T-helper 17 cell (primary cell): ENCODE data around the gene SLC16A12. TPM values are rescaled to one million over a fixed set of nuclear protein-coding genes. Genes with fewer than 3 reads are reported as not detected.

Experiments used
- ATAC-seq: fragments of 150-1000 bp; cut with Tn5 transposase; 2 replicates; pipeline ENCODE4 v1.10.0; 2021; ENCODE audit warnings: mild to moderate bottlenecking, moderate library complexity
- DNase-seq, 3 donors: peaks; one replicate each; pipeline versions ENCODE4 v3.0.0 to v3.0.0-alpha.2; 2020 to 2021
- H3K9me3 ChIP-seq: one replicate; pipeline ENCODE4 v1.7.0; 2013; ENCODE audit warnings: low read length, mild to moderate bottlenecking; ENCODE audit not compliant: control insufficient read depth, poor library complexity, severe bottlenecking
- H3K27ac Mint-ChIP-seq: one replicate; pipeline ENCODE4 v1.8.0; 2022; ENCODE audit warnings: mild to moderate bottlenecking, moderate library complexity, mixed read lengths
- H3K27me3 Mint-ChIP-seq: one replicate; pipeline ENCODE4 v1.8.0; 2022; ENCODE audit warnings: mixed read lengths
- H3K36me3 Mint-ChIP-seq: one replicate; pipeline ENCODE4 v1.8.0; 2022; ENCODE audit warnings: low read depth, mixed read lengths
- H3K4me1 Mint-ChIP-seq: one replicate; pipeline ENCODE4 v1.8.0; 2022; ENCODE audit warnings: mild to moderate bottlenecking, mixed read lengths
- H3K4me3 Mint-ChIP-seq: one replicate; pipeline ENCODE4 v1.8.0; 2022; ENCODE audit warnings: mild to moderate bottlenecking, moderate library complexity, mixed read lengths
- total RNA-seq, 4 donors: library from RNA in 2 of 4; stranded (reverse) in 2 of 4; gene quantifications; one replicate each; pipeline ENCODE4 v1.2.3 and lab custom pipeline; 2022 to 2026

Gene SLC16A12
- total RNA-seq, 2 donors from 2014 or later: not detected

- Mint-ChIP-seq H3K4me1 (no peaks in the 10 kb centered on the region), H3K36me3 (no peaks in the 10 kb centered on the region), H3K4me3 (no peak overlapping the region), H3K27ac (no peak overlapping the region), H3K27me3 (peaks cover 56% of the 10 kb centered on the region)
- no peaks in the 10 kb centered on the region for H3K9me3 ChIP-seq
- DNase-seq (no peak), ATAC-seq (no peak)
These were observed 95.0 kb downstream of the SLC16A12 start for GRCh38 chr10:89440226-89441009.

GRCh38 chr10:89438525-89438924 lies 96.9 kb downstream of the SLC16A12 start:
- H3K4me1 Mint-ChIP-seq: no peaks in the 10 kb centered on the region
- no peak for ATAC-seq
- DNase-seq: no peak
- peaks cover 2% of the 10 kb centered on the region for H3K36me3 Mint-ChIP-seq
- H3K9me3 ChIP-seq: no peaks in the 10 kb centered on the region
- H3K27me3 Mint-ChIP-seq: peaks cover 67% of the 10 kb centered on the region
- H3K27ac Mint-ChIP-seq: no peak overlapping the region
- H3K4me3 Mint-ChIP-seq: no peak overlapping the region

DNA sequence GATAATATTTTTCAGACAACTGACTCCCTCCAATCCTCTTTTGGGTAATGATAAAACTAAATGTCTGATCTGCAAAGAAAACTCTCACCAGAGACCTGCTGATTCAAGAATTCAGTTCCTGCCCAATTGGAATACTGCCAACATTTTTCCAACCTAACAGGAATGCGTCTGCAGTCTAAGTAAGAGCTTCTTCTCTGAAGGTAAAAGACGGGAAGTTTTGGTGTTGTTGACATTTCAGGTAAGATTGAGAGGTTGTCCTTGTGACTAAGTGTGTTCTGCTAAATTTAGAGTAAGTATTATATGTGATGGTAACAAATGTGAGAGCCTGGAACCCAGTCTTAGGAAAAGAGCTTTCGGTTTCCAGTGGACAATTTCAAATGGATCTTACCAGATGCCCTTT lies 103.4 kb downstream of the SLC16A12 start:
- H3K27ac Mint-ChIP-seq: no peak overlapping the region
- peaks cover 45% of the 10 kb centered on the region for H3K27me3 Mint-ChIP-seq
- peaks cover 2% of the 10 kb centered on the region for H3K36me3 Mint-ChIP-seq
- no peaks in the 10 kb centered on the region for H3K4me1 Mint-ChIP-seq
- H3K9me3 ChIP-seq: no peaks in the 10 kb centered on the region
- no peak for ATAC-seq
- no peak for DNase-seq
- no peak overlapping the region for H3K4me3 Mint-ChIP-seq

GRCh38 chr10:89428877-89429276 lies 106.5 kb downstream of the SLC16A12 start:
- no peaks in the 10 kb centered on the region for H3K9me3 ChIP-seq
- H3K36me3 Mint-ChIP-seq: no peaks in the 10 kb centered on the region
- ATAC-seq: no peak
- H3K4me1 Mint-ChIP-seq: no peaks in the 10 kb centered on the region
- H3K4me3 Mint-ChIP-seq: no peak overlapping the region
- DNase-seq: no peak
- H3K27ac Mint-ChIP-seq: no peak overlapping the region
- peaks cover 14% of the 10 kb centered on the region for H3K27me3 Mint-ChIP-seq

- no peak overlapping the region for H3K4me3 Mint-ChIP-seq
- no peaks in the 10 kb centered on the region for H3K9me3 ChIP-seq
- ATAC-seq (no peak), DNase-seq (no peak)
- peaks cover 3% of the 10 kb centered on the region for H3K36me3 Mint-ChIP-seq
- no peak overlapping the region for H3K27ac Mint-ChIP-seq
- H3K4me1 Mint-ChIP-seq: peaks cover 3% of the 10 kb centered on the region
- H3K27me3 Mint-ChIP-seq: peaks cover 14% of the 10 kb centered on the region
These were observed 107.8 kb downstream of the SLC16A12 start for GRCh38 chr10:89427629-89428028.

DNA sequence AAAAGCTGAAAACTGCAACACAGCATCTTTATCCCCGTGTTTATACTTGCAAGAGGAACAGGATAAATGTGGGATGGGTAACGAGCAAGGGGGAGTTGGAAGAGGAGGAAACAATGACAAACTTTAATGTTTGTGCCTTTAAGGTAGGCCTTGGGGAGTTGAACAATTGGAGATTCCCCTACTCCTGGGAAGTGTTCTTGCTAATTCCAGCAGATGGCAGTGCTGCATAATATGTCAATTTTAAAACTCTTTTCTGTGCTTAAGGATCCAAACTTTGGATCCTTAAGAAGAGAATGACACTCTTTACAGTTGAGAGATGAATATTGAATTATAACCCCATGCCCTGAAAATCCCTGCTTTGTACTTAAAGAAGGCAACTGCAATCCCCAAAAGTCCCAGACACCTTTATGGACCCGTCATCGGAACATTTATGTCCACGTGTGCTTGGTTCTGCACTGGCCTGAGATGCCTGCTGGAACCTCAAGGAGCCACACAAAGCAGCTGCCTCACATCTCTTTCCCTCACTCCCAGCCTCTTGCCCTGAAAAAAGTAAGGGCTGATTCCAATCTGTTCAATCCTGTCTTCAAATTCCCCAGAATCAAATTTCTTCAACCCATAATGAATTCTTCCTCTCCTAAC lies 109.0 kb downstream of the SLC16A12 start:
- Mint-ChIP-seq H3K36me3 (peaks cover 3% of the 10 kb centered on the region), H3K4me3 (no peak overlapping the region), H3K4me1 (peaks cover 3% of the 10 kb centered on the region), H3K27ac (no peak overlapping the region), H3K27me3 (peaks cover 14% of the 10 kb centered on the region)
- peak; percentile 80 for ATAC-seq
- H3K9me3 ChIP-seq: no peaks in the 10 kb centered on the region
- no peak for DNase-seq

DNA sequence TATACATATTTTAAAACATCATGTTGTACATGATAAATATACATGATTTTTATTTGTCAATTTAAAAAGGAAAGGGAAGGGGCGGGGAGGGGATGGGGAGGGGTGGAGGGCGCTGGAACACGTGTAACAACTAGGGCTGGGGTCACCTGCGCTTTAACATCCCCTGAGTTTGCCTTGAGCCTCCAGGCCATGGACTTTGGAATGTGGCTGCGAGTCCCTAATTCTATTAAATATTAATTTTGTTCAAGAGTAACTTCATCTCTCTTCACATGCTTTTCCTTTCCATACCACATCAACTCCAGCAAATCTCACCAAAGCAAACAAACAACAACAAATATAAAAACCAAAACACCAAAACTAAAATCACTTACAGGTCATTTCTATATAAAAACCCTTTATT lies 110.4 kb downstream of the SLC16A12 start:
- Mint-ChIP-seq H3K27ac (no peak overlapping the region), H3K27me3 (peaks cover 14% of the 10 kb centered on the region), H3K4me1 (peaks cover 5% of the 10 kb centered on the region), H3K36me3 (peaks cover 3% of the 10 kb centered on the region), H3K4me3 (no peak overlapping the region)
- DNase-seq: no peak
- no peak for ATAC-seq
- H3K9me3 ChIP-seq: no peaks in the 10 kb centered on the region

DNA sequence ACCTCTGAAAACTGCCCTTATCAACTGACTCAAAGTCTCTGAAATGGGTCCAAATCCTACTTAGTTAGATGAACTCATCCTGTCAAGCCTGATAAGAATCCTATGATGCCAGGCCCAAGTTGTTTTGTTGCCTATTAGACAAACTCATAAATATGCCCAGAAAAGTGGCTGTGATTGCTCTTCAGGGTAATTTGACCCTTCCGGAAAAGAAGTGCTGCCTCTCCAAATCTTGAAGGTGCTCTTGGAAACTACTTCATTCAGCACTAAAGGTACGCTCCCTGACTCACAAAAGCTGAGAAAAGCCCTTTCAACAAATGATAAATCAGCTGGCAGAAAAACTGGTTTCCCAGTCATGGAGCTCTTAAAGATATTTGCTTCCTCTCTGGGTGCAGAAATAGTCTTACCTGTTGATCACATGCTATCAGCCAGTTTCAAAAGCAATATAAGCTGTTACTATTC lies 114.3 kb downstream of the SLC16A12 start:
- Mint-ChIP-seq H3K4me1 (peaks cover 26% of the 10 kb centered on the region), H3K27me3 (no peaks in the 10 kb centered on the region), H3K27ac (peak overlapping the region; percentile 29), H3K4me3 (no peak overlapping the region), H3K36me3 (peaks cover 3% of the 10 kb centered on the region)
- no peaks in the 10 kb centered on the region for H3K9me3 ChIP-seq
- DNase-seq (no peak), ATAC-seq (no peak)

DNA sequence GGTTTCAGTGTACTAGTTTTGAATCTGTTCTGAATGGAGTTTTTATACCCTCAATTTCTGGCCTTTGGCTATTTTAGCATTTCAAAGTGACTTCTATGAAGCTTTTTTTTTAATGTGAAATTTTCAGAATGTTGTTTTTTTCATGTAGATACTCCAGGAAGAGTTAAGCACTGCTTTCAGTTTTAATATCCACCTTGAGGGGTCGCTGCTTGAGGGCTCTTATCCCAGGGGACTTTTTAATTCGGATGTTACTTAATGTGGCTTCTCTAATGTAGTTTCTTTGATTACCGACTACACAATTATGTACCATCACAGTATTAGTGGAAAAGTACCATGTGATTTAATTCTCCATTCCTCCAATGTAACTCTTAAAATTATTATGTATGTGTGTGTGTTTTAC lies 115.8 kb downstream of the SLC16A12 start:
- no peaks in the 10 kb centered on the region for H3K9me3 ChIP-seq
- H3K36me3 Mint-ChIP-seq: peaks cover 6% of the 10 kb centered on the region
- H3K27ac Mint-ChIP-seq: peak overlapping the region; percentile 21
- no peak overlapping the region for H3K4me3 Mint-ChIP-seq
- H3K27me3 Mint-ChIP-seq: no peaks in the 10 kb centered on the region
- ATAC-seq (peak; percentile 25), DNase-seq (no peak)
- peaks cover 33% of the 10 kb centered on the region for H3K4me1 Mint-ChIP-seq

GRCh38 chr10:89416465-89416864 lies 118.9 kb downstream of the SLC16A12 start:
- ATAC-seq (no peak), DNase-seq (no peak)
- no peaks in the 10 kb centered on the region for H3K9me3 ChIP-seq
- peaks cover 37% of the 10 kb centered on the region for H3K4me1 Mint-ChIP-seq
- peaks cover 3% of the 10 kb centered on the region for H3K36me3 Mint-ChIP-seq
- H3K4me3 Mint-ChIP-seq: peak overlapping the region; percentile 98
- peak overlapping the region; percentile 98 for H3K27ac Mint-ChIP-seq
- H3K27me3 Mint-ChIP-seq: no peaks in the 10 kb centered on the region

- H3K27me3 Mint-ChIP-seq: no peaks in the 10 kb centered on the region
- peak in 2 of 3 donors; percentile 28 to 36 for DNase-seq
- H3K27ac Mint-ChIP-seq: peak overlapping the region; percentile 98
- H3K36me3 Mint-ChIP-seq: peaks cover 5% of the 10 kb centered on the region
- ATAC-seq: peak; percentile 54
- peak overlapping the region; percentile 98 for H3K4me3 Mint-ChIP-seq
- no peaks in the 10 kb centered on the region for H3K9me3 ChIP-seq
- H3K4me1 Mint-ChIP-seq: peaks cover 43% of the 10 kb centered on the region
These were observed 120.2 kb downstream of the SLC16A12 start for GRCh38 chr10:89414879-89415821.

DNA sequence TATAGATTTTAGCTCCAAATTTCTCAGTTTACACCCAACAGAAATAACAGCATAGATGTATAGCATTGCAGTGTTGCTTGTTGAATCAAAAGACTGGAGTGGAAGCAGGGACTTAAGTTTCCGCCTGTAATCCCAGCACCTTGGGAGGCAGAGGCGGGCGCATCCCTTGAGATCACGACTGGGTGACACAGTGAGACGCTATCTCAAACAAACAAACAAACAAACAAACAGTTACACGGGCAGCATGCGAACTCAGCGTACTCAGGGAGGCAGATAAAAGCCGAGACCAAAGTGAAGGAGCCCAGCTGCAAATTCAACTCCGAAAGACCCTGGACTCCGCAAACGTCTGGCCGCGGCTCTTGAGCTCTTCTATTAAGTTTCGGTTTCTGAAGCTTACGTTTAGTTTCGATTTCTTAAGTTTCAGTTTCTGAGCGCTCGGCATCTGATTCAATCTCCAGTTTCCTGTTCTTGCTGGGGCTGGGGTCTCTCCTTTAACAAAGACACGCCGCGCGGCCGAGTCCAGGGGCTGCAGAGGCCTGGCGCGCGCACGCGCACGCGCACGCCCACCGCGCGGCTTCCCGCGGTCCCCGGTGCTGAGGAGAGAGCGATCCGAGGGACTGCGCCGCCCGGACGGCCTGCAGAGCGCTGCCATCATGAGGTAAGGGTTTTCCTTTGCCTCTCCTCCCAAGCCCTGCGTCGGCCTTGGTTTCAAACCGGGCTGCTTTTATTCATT lies 121.1 kb downstream of the SLC16A12 start, which contains the start of gene IFIT5:
IFIT5 (plus strand) TSS at position 423 of the 733 bp plus-strand sequence; CDS start at position 654, 231 bp downstream.
- Mint-ChIP-seq H3K36me3 (peaks cover 5% of the 10 kb centered on the region), H3K27me3 (no peaks in the 10 kb centered on the region), H3K4me3 (peak within 1 kb of the TSS; percentile 98), H3K27ac (peak within 1 kb of the TSS; percentile 98), H3K4me1 (peaks cover 39% of the 10 kb centered on the region)
- no peaks in the 10 kb centered on the region for H3K9me3 ChIP-seq
- ATAC-seq (peak; percentile 86), DNase-seq (peak; percentile 47 to 64 (median 60))
